GM08714 (cell line): ENCODE results near the gene UGT1A8.
"Not testable (repeated sequence)": the region's sequence is repeated elsewhere in the genome, so short reads cannot be mapped to it uniquely, and the experiment has no call there.

Source experiments
- H3K4me3 ChIP-seq: fragments of 200-500 bp; sonication (Bioruptor generic); 2 replicates; pipeline ENCODE4 v1.5.1; 2014; ENCODE audit warnings: mild to moderate bottlenecking, low read length, inconsistent platforms
- ZNF274 ChIP-seq: IDR thresholded peaks from 2 replicates; pipeline ENCODE4 v1.6.1; 2012; ENCODE audit warnings: mild to moderate bottlenecking, low read depth, low read length

The UGT1A8 gene

GRCh38 chr2:233711312-233712008 lies 94.0 kb downstream of the UGT1A8 start:
- no peak overlapping the region for H3K4me3 ChIP-seq
- TF ChIP-seq ZNF274: no peak

DNA sequence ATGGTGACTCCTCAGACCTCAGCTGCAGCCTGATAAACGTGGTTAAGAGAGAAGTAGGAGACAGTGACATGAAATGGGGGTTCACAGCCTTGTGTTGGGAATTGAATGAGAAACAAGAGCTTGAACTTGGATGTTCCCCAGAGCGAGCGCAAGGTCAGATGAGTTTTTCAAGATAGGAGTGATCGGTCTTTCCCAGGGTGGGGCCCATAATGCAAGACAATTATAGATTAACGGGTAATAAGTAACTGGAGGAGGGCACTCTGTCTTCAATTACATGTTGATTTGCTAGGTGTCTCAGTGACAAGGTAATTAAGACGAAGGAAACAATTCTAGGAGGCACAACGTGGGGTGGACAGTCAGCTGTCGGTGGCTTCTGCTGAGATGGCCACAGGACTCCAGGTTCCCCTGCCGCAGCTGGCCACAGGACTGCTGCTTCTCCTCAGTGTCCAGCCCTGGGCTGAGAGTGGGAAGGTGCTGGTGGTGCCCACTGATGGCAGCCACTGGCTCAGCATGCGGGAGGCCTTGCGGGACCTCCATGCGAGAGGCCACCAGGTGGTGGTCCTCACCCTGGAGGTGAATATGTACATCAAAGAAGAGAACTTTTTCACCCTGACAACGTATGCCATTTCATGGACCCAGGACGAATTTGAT lies 95.3 kb downstream of the UGT1A8 start, which contains the start of gene UGT1A5:
Gene UGT1A5 (plus strand): TSS at position 297 of the 651 bp plus-strand sequence. CDS start 85 bp downstream, at position 382.
- no peak for TF ChIP-seq ZNF274
- no peak within 1 kb of the TSS for H3K4me3 ChIP-seq

DNA sequence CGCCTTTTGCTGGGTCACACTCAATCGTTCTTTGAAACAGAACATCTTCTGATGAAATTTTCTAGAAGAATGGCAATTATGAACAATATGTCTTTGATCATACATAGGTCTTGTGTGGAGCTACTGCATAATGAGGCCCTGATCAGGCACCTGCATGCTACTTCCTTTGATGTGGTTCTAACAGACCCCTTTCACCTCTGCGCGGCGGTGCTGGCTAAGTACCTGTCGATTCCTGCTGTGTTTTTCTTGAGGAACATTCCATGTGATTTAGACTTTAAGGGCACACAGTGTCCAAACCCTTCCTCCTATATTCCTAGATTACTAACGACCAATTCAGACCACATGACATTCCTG lies 95.8 kb downstream of the UGT1A8 start:
- TF ChIP-seq ZNF274: no peak

DNA sequence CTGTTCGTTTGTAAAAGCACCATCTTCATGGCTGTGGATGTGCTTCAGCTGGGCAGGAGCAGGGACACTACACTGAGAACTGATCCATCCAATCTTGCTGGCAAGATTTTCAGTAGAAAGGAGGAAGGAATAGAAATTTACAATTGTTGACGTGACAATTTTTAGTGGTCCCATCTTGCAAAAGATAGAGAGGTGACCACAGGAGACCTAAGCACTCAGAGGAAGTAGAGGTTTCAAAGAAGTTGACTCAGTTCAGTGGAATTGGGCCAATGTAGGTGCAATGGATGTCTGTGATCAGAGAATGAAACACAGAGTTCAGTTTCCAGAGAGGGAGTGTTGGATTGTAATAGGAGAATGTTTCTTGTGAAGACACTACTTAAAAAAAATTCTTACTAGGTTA lies 96.7 kb downstream of the UGT1A8 start:
- no peak for TF ChIP-seq ZNF274
- H3K4me3 ChIP-seq: no peak overlapping the region

More for the DNA sequence above, 95.8 kb downstream of the UGT1A8 start:
- H3K4me3 ChIP-seq: no peak overlapping the region

GRCh38 chr2:233718552-233718951 lies 101.1 kb downstream of the UGT1A8 start, which contains the start of gene UGT1A4:
Gene UGT1A4, plus strand, starts transcription at chr2:233718736. Its CDS starts 85 bp downstream, at chr2:233718821.
- TF ChIP-seq ZNF274: no peak
- no peak within 1 kb of the TSS for H3K4me3 ChIP-seq

DNA sequence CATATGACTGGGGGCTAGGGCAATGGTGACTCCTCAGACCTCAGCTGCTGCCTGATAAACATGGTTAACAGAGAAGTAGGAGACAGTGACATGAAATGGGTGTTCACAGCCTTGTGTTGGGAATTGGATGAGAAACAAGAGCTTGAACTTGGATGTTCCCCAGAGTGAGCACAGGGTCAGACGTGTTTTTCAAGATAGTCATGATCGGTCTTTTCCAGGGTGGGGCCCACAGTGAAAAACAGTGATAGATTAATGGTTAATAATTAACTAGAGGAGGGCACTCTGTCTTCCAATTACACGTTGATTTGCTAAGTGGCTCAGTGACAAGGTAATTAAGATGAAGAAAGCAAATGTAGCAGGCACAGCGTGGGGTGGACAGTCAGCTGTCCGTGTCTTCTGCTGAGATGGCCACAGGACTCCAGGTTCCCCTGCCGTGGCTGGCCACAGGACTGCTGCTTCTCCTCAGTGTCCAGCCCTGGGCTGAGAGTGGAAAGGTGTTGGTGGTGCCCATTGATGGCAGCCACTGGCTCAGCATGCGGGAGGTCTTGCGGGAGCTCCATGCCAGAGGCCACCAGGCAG lies 111.4 kb downstream of the UGT1A8 start, which contains the start of gene UGT1A3:
Gene UGT1A3 (plus strand): TSS at position 320 of the 579 bp plus-strand sequence. CDS start 85 bp downstream, at position 405.
- H3K4me3 ChIP-seq: no peak within 1 kb of the TSS
- TF ChIP-seq ZNF274: no peak

GRCh38 chr2:233736868-233737653 lies 119.6 kb downstream of the UGT1A8 start:
- not testable (repeated sequence) for H3K4me3 ChIP-seq

DNA sequence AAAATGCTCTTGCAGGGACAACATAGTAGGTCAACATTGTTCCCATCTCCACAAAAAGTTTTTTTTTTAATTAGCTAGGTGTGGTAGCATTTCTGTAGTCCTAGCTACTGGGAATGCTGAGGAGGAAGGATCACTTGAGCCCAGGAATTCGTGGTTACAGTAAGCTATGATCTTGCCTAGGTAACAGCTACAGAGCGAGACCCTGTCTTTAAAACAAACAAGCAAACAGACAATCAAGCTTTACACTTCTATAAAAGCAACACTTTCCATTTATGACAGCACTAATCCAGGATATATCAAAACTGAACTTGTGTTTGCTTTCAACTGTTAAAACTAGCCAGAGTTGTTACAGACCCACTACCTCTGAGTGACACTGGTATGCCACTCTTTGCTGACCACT lies 123.4 kb downstream of the UGT1A8 start:
- TF ChIP-seq ZNF274: no peak

GRCh38 chr2:233743464-233744259 lies 126.2 kb downstream of the UGT1A8 start:
- TF ChIP-seq ZNF274: no peak

More for the DNA sequence above, 123.4 kb downstream of the UGT1A8 start:
- H3K4me3 ChIP-seq: no peak overlapping the region

DNA sequence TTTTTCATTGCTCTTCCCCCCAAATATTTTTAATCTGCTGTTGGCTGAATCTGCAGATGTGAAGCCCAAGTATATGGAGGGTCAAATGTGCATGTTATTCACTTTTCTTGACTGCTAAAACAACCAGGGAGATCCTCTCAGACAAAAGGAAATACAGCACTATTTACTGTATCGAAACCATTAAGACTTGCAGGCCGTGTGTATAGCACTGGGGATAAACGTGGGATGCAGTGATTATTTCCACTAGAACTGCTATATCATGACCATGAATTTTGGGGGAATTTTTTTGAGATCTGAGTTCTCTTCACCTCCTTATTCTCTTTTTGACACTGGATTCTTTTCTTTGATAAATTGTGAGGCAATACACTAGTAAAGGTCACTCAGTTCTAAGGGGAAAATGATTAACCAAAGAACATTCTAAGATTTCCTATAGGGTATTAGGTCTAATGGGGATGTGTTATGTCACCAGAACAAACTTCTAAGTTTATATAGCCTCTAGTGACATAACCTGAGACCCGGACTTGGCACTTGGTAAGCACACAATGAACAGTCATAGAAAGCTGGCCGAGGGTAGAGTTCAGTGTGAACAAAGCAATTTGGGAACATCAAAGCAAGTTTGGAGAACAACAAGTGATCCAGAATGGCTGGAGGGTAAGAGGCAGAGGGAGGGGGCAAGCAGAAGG lies 127.8 kb downstream of the UGT1A8 start:
- TF ChIP-seq ZNF274: no peak
- no peak overlapping the region for H3K4me3 ChIP-seq

More at GRCh38 chr2:233743464-233744259, 126.2 kb downstream of the UGT1A8 start:
- no peak overlapping the region for H3K4me3 ChIP-seq

GRCh38 chr2:233745838-233746237 lies 128.4 kb downstream of the UGT1A8 start:
- not testable (repeated sequence) for H3K4me3 ChIP-seq

GRCh38 chr2:233746475-233747282 lies 129.2 kb downstream of the UGT1A8 start:
- H3K4me3 ChIP-seq: no peak overlapping the region
- no peak for TF ChIP-seq ZNF274

DNA sequence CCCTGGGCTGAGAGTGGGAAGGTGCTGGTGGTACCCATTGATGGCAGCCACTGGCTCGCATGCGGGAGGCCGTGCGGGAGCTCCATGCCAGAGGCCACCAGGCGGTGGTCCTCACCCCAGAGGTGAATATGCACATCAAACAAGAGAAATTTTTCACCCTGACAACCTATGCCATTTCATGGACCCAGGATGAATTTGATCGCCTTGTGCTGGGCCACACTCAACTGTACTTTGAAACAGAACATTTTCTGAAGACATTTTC lies 129.8 kb downstream of the UGT1A8 start:
- no peak overlapping the region for H3K4me3 ChIP-seq
- no peak for TF ChIP-seq ZNF274

DNA sequence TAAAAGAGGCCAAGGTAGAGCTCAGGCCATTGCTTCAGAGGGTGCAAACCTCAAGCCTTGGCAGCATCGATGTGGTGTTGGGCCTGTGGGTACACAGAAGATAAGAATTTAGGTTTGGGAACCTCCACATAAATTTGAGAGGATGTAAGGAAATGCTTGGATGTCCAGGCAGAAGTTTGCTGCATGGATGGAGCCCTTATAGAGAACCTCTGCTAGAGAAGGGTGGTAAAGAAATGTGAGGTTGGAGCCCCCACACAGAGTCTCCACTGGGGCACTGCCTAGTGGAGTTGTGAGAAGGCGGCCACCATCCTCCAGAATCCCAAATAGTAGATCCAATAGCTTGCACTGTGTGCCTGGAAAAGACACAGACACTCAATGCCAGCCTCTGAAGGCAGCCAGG lies 133.3 kb downstream of the UGT1A8 start:
- H3K4me3 ChIP-seq: not testable (repeated sequence)

DNA sequence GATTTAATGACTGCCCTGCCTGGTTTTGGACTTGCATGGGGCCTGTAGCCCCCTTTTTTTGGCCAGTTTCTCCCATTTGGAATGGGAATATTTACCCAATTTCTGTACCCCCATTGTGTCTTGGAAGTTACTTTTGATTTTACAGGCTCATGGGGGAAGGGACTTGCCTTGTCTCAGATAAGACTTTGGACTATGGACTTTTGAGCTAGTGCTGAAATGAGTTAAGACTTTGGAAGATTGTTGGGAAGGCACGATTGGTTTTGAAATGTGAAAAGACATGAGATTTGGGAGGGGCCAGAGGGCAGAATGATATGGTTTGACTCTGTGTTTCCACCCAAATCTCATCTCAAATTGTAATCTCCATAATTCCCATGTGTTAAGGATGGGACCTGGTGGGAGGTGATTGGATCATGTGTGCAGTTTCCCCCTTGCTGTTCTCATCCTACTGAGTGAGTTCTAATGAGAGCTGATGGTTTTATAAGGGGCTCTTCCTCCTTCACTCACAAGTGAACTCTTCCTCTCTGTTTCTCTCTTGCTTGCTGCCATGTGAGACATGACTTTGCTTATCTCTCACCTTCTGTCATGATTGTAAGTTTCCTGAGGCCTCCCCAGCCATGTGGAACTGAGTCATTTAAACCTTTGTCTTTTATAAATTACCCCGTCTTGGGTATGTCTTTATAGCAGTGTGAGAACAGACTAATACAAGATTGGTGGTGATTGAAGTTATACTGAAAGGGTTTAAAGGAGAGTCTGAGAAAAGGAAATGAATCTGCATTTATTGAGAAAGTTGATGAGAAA lies 134.0 kb downstream of the UGT1A8 start:
- not testable (repeated sequence) for H3K4me3 ChIP-seq
